NCI-H187 (cell line): ENCODE data around the gene NPNT.

Experiments used
- DNase-seq, 2 experiments: peaks; one replicate each; lab custom pipeline; 2025; lab: John Stamatoyannopoulos, UW

Gene NPNT

DNA sequence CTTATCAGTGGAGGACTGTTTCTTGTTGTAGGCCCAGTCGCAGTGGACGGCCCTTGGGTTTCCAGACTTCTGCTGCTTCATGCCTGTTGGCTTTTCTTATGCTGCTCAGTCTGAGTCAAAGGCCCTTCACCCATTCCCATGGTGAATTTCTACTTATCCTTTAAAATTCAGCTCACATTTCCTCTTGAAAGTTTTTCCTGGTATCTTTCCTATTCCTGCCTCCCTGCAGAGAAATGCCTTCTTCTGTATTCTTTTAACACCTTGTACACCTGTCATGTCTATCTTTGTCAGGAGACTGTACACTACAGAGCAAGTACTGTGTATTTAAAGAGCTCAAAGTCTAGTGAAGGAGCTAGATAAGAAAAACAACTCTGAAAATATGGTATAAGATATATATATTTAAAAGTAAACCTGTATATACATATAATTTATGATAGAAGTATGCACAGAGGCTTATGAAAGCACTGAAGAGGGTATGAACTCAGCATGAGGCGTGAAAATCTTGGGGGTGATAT lies 22.0 kb downstream of the NPNT start:
- no peak for DNase-seq

DNA sequence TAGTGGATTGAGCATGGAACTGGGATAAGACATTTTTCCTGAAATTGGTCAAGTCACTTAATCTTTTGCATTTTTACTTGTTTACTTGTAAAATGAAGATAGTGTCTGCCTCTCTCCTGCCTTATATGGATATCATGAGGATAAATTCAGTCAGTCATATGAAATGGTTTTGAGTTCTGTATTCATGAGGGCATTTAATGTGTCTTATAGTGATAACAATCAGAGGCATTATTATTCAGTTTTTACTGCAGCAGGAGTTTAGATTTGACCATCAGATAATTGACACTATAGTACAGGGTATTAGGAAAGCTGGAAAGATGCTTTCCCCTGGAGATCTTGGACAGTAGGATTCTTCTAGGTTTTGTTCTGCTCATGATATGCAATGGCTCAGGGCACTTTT lies 26.0 kb downstream of the NPNT start:
- no peak for DNase-seq

DNA sequence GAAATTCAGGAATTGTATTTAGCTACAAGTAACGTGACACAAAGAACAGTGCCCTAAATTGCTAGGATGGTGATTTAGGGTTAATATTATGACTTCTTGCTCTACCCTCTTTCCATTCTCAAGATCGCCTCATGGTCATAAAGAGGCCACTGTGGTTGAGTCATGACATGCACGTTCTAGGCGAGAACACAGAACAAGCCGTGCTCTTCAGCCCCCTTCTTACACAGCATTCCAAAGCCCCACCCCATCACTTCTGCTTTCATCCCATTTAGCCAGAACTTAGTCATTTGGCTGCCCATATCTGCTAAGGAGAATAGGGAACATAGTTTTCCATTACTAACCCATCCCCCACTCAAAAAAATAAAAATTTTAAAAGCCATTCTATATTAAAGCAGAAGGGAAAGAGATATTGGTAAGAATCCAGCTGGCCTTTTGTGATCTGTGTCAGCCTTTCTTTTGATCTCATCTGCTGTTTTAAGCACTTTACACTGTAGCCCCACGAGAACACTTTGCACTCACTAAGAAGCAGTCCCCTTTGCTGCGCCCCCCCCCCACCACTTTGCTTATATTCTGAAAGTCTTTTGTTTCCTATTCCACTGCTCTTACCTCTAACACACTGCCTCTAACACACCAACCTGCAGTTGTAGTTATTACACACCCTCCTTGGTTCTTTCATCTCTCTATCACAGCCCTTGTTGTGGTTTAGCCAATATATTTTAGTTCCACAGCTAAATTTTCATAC lies 28.4 kb downstream of the NPNT start:
- DNase-seq, result no peak

DNA sequence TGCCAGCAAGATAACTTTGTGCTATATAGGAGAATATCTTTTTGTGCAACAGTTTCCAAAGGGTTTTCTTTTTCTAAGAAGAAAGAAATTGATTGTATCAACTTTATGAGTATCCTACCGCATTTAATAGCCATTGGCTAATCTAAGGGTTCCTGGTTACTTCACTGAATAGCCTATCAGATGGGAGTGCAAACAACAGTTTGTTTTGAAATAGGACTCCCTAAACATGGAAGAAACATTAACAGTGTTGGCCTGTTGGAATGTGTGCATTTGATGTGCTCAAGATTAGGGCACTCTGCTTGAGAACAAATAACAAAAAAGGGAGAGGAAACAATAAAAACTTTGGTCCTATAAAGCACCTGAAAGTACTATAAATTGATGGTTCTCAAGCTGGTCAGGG lies 29.1 kb downstream of the NPNT start:
- DNase-seq, result no peak

DNA sequence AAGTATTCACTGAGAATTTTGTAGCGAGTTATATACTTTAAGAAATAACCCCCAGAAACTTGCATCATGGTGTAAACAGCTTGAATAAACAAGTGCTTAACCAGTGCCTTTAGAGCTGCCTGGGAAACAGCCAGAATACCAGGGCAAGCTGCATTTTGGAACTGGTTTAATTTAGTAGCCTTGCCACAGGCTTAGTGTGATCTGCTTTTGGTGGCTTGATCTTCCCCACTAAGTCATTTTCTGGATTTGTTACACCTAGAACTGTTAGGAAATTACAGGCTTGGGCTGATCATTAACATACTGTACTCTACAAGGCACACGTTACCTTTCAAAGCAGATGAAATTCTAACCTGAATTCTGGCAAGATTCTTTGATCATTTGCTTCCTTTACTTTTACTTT lies 35.4 kb downstream of the NPNT start:
- DNase-seq, result no peak

DNA sequence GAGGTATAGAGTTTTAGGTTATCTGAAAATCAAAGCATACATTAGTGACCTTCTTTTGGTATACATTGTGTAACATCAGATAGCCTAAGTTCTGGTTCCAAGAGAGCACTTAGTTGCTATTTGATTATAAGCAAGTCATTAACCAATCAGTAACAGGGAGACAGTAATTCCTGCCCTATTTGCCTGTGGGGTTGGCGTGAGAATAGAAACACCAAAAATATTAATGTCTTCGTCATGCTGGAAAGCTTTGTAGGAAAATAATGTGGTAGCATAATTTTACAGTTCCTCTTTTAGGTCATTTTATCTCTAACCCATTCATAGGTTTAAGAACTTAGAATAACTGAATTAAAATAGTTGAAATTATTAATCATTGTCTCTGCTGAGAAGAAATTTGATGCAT lies 37.8 kb downstream of the NPNT start:
- DNase-seq, result no peak

DNA sequence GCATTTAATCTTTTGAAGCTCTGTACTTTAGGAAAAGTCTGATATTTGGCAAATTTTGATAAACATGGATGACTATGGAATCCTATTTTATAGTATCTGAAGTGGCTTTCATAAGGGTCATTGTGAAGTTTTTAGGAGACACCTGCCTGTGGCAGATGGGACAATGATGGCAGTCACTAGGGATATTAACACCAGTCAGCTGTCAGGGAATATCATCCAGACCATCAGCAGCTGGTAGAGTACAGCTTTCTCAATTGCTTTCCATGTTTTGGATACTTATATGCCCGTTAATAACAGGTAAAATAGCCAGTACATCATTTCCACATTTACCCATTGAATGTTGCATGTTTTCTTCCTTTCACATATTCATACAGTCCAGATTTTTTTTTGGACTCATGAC lies 39.1 kb downstream of the NPNT start:
- DNase-seq, result no peak

DNA sequence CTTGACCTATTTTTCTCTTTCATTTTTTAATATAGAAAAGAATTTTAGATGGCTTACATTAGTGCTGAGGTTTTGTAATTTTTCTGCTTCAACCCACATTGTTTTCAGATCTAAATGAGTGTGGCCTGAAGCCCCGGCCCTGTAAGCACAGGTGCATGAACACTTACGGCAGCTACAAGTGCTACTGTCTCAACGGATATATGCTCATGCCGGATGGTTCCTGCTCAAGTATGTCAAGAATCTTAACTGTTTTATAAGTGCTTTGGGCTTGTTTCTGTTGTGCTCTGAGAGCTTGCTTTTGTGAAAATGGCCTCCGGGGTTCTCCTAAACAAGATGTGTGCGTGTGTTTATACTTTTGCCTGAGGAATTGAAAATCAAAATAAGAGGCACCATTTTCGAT lies 41.6 kb downstream of the NPNT start:
- DNase-seq, result no peak

DNA sequence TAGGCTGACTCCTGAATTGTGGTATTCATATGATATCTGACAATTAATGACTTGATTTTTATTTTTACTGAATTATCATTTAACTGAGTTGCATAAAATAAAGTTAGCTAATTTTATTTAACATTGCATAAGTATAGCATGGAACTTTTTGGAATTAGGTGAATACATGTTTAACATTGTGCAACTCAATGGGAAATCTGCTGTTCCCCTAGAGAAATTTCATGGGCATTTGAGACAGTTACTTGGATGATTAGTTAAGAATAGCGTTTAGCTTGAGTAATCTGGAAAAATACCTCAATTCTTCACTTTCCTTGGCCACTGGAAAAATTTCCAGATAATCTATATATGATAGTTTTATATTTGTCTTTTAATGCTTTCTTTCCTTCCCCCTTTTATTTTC lies 42.5 kb downstream of the NPNT start:
- no peak for DNase-seq

DNA sequence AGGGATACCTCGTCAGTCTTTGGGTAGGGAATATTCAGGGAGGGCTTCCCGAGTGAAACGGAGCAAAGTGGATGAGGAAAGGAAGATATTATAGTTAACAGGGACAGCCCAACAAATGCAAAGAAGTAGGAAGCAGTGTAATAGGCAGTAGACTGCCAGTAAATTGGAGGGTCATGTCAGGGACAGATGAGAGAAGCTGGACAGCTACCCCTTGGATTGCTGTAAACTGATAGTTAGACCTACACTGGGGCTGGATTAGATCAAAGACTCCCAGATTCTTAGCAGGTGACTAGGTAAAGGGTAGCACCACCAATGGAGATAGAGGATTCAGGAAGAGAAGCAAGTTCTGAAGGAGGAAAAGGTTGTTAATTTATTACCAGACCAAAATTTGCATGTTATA lies 48.0 kb downstream of the NPNT start:
- no peak for DNase-seq

DNA sequence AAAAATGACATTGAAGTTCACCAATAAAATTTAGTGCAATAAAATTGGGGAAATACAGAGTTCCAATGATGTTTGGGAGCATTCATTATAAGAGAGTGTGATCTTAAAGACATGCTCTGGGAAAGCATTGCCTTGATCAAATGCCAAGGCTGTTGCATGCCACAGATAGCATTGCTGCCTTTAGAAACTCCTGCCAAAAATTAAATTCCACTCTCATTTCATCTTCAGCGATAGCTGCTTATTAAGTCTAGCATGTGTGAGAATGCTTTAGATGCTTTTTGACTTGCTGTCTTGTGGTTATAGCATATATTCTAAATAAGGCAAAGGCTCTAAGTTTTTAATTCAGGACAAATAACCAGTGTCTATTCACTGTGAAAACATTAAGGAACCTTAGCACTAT lies 49.3 kb downstream of the NPNT start:
- no peak for DNase-seq

DNA sequence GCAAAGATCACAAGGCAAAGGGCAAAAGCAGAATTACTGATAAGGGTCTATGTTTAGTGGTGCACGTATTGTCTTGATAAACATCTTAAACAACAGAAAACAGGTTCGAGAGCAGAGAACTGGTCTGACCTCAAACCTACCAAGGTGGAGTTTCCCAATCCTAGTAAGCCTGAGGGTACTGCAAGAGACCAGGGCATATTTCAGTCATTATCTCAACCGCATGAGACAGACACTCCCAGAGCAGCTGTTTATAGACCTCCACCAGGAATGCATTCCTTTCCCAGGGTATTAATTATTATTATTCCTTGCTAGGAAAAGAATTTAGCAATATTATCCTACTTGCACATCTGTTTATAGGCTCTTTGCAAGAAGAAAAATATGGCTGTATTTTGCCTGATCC lies 51.5 kb downstream of the NPNT start:
- no peak for DNase-seq

DNA sequence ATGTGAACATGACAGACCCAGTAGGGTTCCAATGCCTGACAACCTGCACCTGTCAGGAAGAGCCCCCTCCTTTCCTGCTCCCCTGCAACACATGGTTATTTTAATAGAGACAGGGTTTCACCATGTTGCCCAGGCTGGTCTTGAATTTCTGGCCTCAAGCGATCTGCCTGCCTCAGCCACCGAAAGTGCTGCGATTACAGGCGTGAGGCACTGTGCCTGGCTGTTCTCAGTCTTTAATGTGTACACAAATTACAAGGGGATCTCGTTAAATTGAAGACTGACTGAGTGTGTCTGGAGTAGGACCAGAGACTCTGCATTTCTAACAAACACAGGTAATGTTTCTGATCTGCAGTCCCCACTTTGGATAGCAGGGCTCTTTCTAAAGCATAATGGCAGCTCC lies 55.4 kb downstream of the NPNT start:
- no peak for DNase-seq

DNA sequence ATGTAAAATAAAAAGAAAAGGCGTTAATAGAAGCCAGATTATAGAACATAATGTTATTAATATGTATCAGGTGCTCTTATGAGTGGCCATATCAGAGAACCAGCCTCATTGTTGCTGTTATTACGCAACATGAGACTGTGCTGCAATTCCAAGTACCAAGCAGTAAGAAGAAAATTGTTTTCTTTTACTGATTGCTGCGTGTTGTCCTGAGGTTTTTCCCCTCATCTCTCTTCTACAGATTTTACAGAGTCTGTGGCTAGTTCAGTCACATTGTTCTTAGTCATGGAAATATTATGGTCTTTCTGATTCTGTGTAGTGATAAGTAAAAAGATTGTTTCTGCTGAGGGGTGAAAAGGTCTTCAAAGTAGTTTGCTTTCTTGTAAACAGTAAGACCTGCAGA lies 55.9 kb downstream of the NPNT start:
- DNase-seq, result no peak

DNA sequence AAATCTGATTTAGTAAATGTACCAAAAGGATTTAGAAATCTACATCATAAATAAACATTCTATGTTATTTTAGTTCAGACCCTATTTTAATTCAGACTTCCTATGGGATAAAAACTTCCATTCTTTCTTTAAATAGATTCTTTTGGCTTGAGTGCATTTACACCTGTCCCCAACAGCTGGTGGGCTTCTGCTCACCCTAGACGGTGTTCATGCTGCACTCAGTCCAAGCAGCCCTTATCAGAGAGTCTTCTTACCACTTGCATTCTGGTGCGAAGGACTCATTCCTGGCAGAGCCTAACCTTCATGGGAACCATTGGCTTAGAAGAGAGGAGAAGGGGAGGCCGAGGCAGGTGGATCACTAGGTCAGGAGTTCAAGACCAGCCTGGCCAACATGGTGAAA lies 57.3 kb downstream of the NPNT start:
- no peak for DNase-seq

DNA sequence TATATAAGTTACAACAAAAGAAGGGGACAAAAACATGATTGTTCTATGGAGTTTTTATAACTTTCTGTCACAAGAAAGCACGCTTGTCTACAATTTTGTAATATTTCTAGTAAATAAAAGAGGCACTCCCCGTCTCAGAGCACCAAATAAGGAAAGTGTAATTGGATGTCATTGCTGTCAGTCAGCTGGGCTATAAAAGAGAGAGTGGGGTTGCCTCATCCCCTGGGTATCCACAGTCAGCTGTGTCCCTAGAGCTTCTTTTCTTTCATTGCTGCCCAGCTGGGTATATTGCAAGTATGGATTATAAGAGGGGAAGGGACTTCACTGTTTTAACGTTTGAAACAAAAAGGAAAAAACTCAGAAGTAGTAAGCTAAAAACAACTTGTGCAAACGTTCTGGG lies 61.3 kb downstream of the NPNT start:
- no peak for DNase-seq

DNA sequence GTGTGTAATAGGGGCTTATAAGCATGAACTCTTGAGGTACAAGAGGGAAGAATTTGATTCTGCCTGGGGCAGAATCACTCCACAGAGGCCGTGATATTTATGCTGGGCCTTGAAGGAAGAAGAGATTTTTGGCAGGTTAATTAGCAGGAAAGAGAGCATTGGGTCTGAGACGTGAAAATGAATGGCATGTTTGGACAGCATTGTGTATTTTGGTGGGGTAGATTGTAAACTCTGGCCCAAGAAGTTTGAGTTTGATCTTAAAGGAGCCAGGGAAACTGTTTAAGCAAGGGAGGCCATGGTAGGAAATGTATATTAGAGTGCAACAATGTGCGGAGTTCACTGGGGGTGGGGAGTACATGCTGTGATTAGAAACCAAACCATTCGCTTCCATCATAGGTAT lies 62.4 kb downstream of the NPNT start:
- no peak for DNase-seq

DNA sequence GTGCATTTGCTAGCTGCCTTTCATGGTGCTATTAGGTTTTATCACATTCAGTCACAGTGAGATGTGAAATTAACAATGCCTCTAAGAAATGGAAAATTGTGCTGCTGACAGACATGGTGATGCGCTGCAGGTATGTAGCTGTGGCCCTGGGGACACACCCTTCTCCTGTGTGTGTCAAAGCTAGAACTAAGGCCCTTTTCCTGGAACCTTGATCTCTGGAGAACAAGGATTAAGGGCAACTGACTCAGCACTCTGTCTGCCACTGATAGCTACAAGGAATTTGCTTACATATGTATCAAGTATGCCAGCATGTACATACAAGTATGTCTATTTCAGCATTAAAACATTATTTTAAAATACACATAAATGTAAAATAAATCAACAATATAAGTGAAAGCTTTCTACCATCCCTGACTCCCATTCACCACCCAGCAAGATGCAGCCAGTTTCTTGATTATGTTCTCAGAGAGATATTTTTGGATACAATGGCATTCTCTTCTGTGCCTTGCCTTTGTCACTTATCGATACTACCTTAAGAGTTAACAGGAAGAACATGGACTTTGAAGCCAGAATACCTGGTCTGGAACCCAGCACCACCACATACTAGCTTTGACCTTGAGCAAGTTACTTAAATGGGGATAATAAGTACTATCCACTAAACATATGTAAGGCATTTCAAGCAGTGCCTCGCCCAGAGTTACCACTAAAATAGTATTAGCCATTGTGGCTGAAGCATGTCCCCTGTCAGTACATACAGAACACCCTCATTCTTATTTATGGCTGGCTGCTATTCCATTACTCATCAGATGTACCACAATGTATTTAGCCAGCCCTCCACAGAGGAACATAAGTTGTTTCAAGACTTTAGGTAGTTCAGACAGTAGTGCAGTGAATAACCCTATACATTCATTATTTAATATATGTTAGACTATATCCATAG lies 68.5 kb downstream of the NPNT start:
- no peak for DNase-seq

DNA sequence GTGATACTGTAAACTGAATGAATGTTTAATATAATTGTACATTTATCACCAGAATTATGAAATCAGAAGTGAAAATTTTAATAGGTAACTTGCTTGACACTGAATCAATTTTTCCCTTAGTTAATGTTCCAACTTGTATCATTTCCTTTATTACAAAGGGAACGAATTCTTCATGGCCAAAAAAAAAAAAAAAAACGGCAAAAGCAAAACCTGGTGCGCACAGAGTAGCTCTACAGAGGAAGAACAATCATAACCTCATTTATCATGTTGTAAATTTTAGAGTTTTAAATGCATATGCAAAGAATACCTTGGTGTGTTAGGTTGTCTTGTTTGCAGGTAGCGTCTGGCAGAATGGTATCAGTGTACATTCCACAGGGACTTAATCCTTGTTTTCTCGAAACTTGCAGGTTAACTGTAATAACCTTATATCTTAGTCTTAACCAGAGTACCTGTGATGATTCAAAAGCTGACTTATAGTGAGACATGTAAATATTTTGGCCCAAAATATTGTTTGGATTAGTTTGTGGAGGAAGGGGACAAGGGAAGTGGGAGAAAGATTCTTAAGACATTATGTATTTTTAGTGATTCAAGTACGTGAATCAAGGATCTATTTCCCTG lies 70.0 kb downstream of the NPNT start:
- DNase-seq, result no peak

DNA sequence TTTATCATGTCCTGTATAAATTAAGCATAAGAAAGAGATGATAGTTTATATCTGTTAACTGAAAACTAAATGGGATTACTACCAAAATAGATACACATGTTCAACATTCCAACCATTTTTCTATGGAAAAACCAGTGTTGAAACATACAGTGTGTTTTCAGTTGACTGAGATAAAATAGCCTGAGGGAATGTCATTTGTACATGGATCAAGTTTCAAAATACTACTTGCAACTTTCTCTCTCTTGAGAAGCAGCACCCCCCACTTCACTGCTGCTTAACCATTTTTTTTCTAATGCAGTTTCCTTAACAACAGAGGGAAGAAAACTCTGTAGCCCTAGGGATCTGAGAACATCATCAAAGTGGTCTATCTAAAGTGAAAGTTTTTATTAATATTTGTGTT lies 70.8 kb downstream of the NPNT start:
- no peak for DNase-seq

DNA sequence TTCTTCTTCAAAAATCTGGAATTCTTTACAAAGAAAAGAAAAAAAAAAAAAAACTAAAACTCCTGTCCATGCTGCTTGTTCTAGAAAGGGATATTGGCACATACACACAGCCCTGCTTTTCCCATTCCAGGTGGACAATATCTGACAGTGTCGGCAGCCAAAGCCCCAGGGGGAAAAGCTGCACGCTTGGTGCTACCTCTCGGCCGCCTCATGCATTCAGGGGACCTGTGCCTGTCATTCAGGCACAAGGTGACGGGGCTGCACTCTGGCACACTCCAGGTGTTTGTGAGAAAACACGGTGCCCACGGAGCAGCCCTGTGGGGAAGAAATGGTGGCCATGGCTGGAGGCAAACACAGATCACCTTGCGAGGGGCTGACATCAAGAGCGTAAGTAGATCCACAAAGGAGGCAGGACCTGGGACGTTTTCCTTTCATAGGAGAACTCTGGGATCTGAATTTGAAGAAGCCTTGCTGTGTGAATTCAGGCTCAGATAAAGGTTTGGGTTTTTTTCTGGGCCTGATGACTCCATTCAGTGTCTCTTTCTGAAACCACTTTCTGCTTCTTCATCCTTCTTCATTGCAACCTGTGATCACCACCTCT lies 71.9 kb downstream of the NPNT start:
- DNase-seq, result no peak

DNA sequence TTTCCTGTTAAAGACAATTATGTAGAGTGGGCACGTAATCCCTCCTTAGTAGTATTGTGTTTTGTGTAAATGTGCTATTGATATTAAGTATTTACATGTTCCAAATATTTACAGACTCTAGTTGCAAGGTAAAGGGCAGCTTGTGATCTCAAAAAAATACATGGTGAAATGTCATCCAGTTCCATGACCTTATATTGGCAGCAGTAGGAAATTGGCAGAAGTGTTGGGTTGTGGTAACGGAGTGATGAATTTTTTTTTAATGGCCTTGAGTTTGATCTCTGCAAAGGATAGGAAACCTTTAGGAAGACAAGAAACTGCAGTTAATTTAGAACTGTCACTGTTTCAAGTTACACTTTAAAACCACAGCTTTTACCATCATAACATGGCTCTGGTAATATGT lies 74.3 kb downstream of the NPNT start:
- DNase-seq, result no peak
